OCI-LY7 (cell line): Measurements from ENCODE around the gene ERC1. TPM values are rescaled to one million over a fixed set of nuclear protein-coding genes. Genes with fewer than 3 reads are reported as not detected.

Experiments
- BruUV-seq: library from RNA; stranded (reverse); fragments of 400-500 nt; replicated peaks from 2 replicates; lab custom pipeline; 2021; lab: Mats Ljungman, UMichigan
- CTCF ChIA-PET: fragments of 300-600 bp; sonication (Branson Sonifier 250); formaldehyde crosslinking; loops from one replicate; lab custom pipeline; 2022; ENCODE audit warnings: antibody characterized with exemption; ENCODE audit not compliant: unreplicated experiment; lab: Charles Lee
- POLR2A ChIA-PET: fragments of 300-600 bp; sonication (Branson Sonifier 250); formaldehyde crosslinking; loops from one replicate; lab custom pipeline; 2022; ENCODE audit warnings: antibody characterized with exemption; lab: Charles Lee
- DNase-seq: peaks from one replicate; pipeline ENCODE4 v3.0.0-alpha.2; 2015; ENCODE audit warnings: low spot score
- H2AFZ ChIP-seq: fragments of 200-600 bp; sonication (generic), shearing (Covaris generic); 2 replicates; pipeline ENCODE4 v1.6.1; 2014; ENCODE audit warnings: mild to moderate bottlenecking, antibody characterized with exemption, low read length, moderate library complexity
- H3K27ac ChIP-seq: fragments of 200-600 bp; sonication (generic); 2 replicates; pipeline ENCODE4 v1.5.1; 2014; ENCODE audit warnings: mixed run types, low read depth, mild to moderate bottlenecking, moderate library complexity, low read length, inconsistent platforms; ENCODE audit not compliant: poor library complexity, severe bottlenecking
- H3K36me3 ChIP-seq: fragments of 200-600 bp; sonication (generic); 2 replicates; pipeline ENCODE4 v1.6.1; 2014; ENCODE audit warnings: mild to moderate bottlenecking, antibody characterized with exemption, low read length, moderate library complexity, mixed read lengths; ENCODE audit not compliant: insufficient read depth
- H3K4me1 ChIP-seq: fragments of 200-600 bp; sonication (generic); 2 replicates; pipeline ENCODE4 v1.5.1; 2014; ENCODE audit warnings: mild to moderate bottlenecking, low read length; ENCODE audit not compliant: insufficient read depth, poor library complexity, severe bottlenecking
- H3K4me2 ChIP-seq: fragments of 200-600 bp; sonication (generic); 2 replicates; pipeline ENCODE4 v1.6.1; 2014; ENCODE audit warnings: mild to moderate bottlenecking, low read length
- H3K4me3 ChIP-seq: fragments of 200-600 bp; sonication (generic); 2 replicates; pipeline ENCODE4 v1.5.1; 2014; ENCODE audit warnings: mild to moderate bottlenecking, low read depth, low read length; ENCODE audit not compliant: poor library complexity, severe bottlenecking
- H3K79me2 ChIP-seq: fragments of 200-600 bp; sonication (generic); 2 replicates; pipeline ENCODE4 v1.6.1; 2016; ENCODE audit warnings: low read depth, mild to moderate bottlenecking, low read length, moderate library complexity, mixed read lengths; ENCODE audit not compliant: insufficient read depth
- H3K9me2 ChIP-seq: fragments of 200-600 bp; sonication (generic); 2 replicates; pipeline ENCODE4 v1.6.1; 2016; ENCODE audit warnings: mild to moderate bottlenecking, low read length, mixed read lengths; ENCODE audit not compliant: insufficient read depth
- H3K9me3 ChIP-seq: fragments of 200-600 bp; sonication (generic); 2 replicates; pipeline ENCODE4 v1.6.1; 2014; ENCODE audit warnings: mild to moderate bottlenecking, mixed run types, low read length, mixed read lengths
- H4K20me1 ChIP-seq: fragments of 200-600 bp; sonication (generic); 2 replicates; pipeline ENCODE4 v1.6.1; 2014; ENCODE audit warnings: mild to moderate bottlenecking, antibody characterized with exemption, low read length, moderate library complexity, mixed read lengths; ENCODE audit not compliant: insufficient read depth
- EZH2phosphoT487 ChIP-seq: fragments of 200-600 bp; sonication (generic); IDR thresholded peaks from 2 replicates; pipeline ENCODE4 v1.6.1; 2018; ENCODE audit warnings: low read depth, borderline replicate concordance, mild to moderate bottlenecking, mixed run types, antibody characterized with exemption, low read length, moderate library complexity, mixed read lengths
- intact Hi-C: fragments of 100-400 bp; cut with micrococcal nuclease; formaldehyde crosslinking; loops from one replicate; pipeline ENCODE4 v1.10.0; 2022; ENCODE audit not compliant: unreplicated experiment
- total RNA-seq, 2 experiments: library from RNA; depleted of rRNA in 1 of 2; stranded (reverse); fragments of >200 nt in 1 of 2; shearing (Covaris generic) in 1 of 2; gene quantifications; 2 replicates each; pipeline ENCODE4 v1.2.3, GENCODE V29; 2014 to 2022
- TF ChIP-seq, protein P1 (sequence below): fragments of 200-600 bp; sonication (generic); conservative IDR thresholded peaks from 2 replicates; pipeline ENCODE4 v1.5.1; 2014; ENCODE audit warnings: mild to moderate bottlenecking, antibody characterized with exemption, low read length, moderate library complexity, mixed read lengths

Gene ERC1
- total RNA-seq, 2 experiments from 2014 or later, result 26.9 to 86.9 TPM

DNA sequence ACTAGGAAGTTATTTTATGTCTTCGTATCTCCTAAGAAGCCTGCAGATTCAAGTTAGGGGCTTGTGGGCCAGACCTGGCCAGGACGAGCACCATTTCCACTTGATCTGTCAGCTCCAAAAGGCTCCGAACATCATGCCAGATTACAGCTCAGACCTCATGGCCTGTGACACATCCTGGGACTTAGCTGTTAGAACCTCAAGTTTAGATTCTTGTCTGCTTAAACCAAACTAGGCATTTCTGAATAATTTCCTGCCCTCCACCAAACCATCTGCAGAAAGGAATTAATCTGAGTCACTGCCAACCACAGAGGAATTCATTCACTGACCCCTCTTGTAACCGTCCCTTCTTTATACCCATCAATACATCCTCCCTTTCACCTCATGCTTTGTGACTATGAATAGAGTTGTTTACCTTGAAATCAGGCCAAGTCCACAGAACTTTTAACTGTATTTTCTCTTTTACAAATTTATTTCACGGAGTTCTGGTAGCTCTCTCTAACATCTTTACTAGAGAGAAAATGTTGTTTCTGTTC is 483.1 kb downstream of the ERC1 start:
- TF ChIP-seq EZH2phosphoT487, result no peak
- TF ChIP-seq, protein P1, sequence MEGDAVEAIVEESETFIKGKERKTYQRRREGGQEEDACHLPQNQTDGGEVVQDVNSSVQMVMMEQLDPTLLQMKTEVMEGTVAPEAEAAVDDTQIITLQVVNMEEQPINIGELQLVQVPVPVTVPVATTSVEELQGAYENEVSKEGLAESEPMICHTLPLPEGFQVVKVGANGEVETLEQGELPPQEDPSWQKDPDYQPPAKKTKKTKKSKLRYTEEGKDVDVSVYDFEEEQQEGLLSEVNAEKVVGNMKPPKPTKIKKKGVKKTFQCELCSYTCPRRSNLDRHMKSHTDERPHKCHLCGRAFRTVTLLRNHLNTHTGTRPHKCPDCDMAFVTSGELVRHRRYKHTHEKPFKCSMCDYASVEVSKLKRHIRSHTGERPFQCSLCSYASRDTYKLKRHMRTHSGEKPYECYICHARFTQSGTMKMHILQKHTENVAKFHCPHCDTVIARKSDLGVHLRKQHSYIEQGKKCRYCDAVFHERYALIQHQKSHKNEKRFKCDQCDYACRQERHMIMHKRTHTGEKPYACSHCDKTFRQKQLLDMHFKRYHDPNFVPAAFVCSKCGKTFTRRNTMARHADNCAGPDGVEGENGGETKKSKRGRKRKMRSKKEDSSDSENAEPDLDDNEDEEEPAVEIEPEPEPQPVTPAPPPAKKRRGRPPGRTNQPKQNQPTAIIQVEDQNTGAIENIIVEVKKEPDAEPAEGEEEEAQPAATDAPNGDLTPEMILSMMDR, result no peak
- intact Hi-C loops, result no loop called here
- DNase-seq, result no peak
- H3K4me2 ChIP-seq, result no peak overlapping the region
- no peaks in the 10 kb centered on the region for H4K20me1 ChIP-seq
- CTCF ChIA-PET, result no interaction called here
- no peaks in the 10 kb centered on the region for H3K9me3 ChIP-seq
- BruUV-seq, result no TSS peak
- no peaks in the 10 kb centered on the region for H3K36me3 ChIP-seq
- H2AFZ ChIP-seq, result no peak overlapping the region
- H3K4me1 ChIP-seq, result no peaks in the 10 kb centered on the region
- no peak overlapping the region for H3K27ac ChIP-seq
- POLR2A ChIA-PET, result no interaction called here
- H3K4me3 ChIP-seq, result no peak overlapping the region
- H3K9me2 ChIP-seq, result no peaks in the 10 kb centered on the region
- no peaks in the 10 kb centered on the region for H3K79me2 ChIP-seq

DNA sequence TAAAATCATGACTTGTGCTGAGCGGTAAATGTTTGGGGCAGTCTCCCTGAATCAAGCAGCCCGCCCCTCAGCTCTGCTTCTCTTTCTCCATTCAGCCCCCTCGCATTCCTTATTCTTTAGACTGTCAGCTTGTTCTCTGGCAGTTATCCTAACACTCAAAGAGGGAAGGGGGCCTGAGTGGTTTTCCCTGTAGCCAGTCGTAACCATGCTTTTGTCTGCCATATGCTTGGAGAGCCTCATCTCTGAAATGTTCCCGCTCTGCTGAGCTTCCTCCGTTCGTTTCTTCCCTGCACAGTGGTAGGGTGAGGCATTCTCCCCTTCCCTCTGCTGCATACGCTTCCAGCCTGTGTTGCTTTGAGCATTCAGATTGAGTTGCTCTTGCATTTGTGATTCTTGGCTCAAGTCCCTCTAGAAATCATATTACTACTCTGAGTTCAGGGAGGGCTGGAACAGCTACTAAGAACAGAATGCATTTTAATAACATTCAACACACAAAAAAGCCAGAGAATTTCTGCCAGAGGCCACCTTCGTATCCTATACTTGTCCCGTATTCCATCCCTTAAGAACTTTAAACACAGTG is 483.6 kb downstream of the ERC1 start:
- no peak for DNase-seq
- Histone ChIP-seq H3K9me3 (no peaks in the 10 kb centered on the region), H3K79me2 (no peaks in the 10 kb centered on the region), H3K4me1 (no peaks in the 10 kb centered on the region), H3K4me3 (no peak overlapping the region), H4K20me1 (no peaks in the 10 kb centered on the region), H2AFZ (no peak overlapping the region), H3K4me2 (no peak overlapping the region), H3K9me2 (no peaks in the 10 kb centered on the region), H3K27ac (no peak overlapping the region), H3K36me3 (no peaks in the 10 kb centered on the region)
- TF ChIP-seq, protein P1, result no peak
- TF ChIP-seq EZH2phosphoT487, result no peak
- ChIA-PET POLR2A (interaction anchor here (0.6 kb wide), 1 partner anchor 127 kb away, joined by 4 read pairs; no protein-coding TSS in a partner anchor), CTCF (no interaction called here)
- no TSS peak for BruUV-seq
- intact Hi-C loops, result no loop called here

DNA sequence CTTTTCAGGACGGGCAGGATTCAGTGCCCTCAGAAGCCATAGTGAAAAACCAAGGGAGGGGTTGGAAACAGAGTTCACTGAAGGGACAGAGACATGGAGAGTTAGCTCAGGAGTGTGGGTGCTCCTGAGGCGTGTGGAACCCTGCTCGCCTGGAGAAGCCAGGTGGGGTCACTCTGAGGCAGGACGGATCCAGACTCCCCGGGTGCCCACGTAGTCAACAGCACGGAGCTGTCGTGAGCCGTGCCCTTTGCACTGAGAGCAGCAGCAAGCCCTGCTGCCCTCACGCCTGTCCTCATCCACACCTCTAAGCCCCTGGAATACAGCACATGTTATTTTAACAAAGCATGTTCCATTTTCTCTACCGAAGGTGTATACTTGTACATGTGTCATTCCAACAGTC is 488.6 kb downstream of the ERC1 start:
- Histone ChIP-seq H3K36me3 (no peaks in the 10 kb centered on the region), H3K27ac (no peak overlapping the region), H3K9me2 (no peaks in the 10 kb centered on the region), H3K79me2 (no peaks in the 10 kb centered on the region), H4K20me1 (no peaks in the 10 kb centered on the region), H3K4me3 (no peak overlapping the region), H3K4me1 (no peaks in the 10 kb centered on the region), H2AFZ (no peak overlapping the region), H3K9me3 (no peaks in the 10 kb centered on the region), H3K4me2 (no peak overlapping the region)
- BruUV-seq, result no TSS peak
- intact Hi-C loops, result no loop called here
- TF ChIP-seq, protein P1, result no peak
- TF ChIP-seq EZH2phosphoT487, result no peak
- POLR2A ChIA-PET, result no interaction called here
- CTCF ChIA-PET, result no interaction called here
- DNase-seq, result no peak
